GM12874 (cell line): ENCODE results near the gene CDKN2B-AS1.

ENCODE experiments used
- CTCF ChIP-seq: IDR thresholded peaks from 2 replicates; pipeline ENCODE4 v1.5.1; 2011; ENCODE audit warnings: low read depth, mild to moderate bottlenecking, control low read depth, low read length, moderate library complexity; ENCODE audit not compliant: insufficient read depth

CDKN2B-AS1 gene

GRCh38 chr9:21993893-21994555 lies 567 bp upstream of the CDKN2B-AS1 start, which contains the start of gene CDKN2A:
Gene CDKN2A, minus strand, starts transcription at chr9:21994392.
- TF ChIP-seq CTCF: 0 out of 2 replicates have a peak, but pooled peaks have one; percentile 26

- TF ChIP-seq CTCF: no peak
Observed at GRCh38 chr9:21995006-21995665, 545 bp downstream of the CDKN2B-AS1 start.

- peak; percentile 40; the same call in 1 of the 2 replicates for TF ChIP-seq CTCF
Observed at GRCh38 chr9:21995666-21996398, 1.2 kb downstream of the CDKN2B-AS1 start.

GRCh38 chr9:21996438-21996837 lies 1.8 kb downstream of the CDKN2B-AS1 start:
- no peak for TF ChIP-seq CTCF

- no peak for TF ChIP-seq CTCF
Observed at GRCh38 chr9:21996858-21997257, 2.3 kb downstream of the CDKN2B-AS1 start.

- no peak for TF ChIP-seq CTCF
Observed at GRCh38 chr9:21997480-21997879, 2.9 kb downstream of the CDKN2B-AS1 start.

GRCh38 chr9:21998026-21998425 lies 3.4 kb downstream of the CDKN2B-AS1 start:
- TF ChIP-seq CTCF: no peak
